Muscle layer of colon (tissue), 2 donors: Measurements from ENCODE around the gene IFI6.
A peak's percentile ranks its signal among the peaks of the same experiment; 100 is the strongest.
"Not testable (repeated sequence)": the region's sequence is repeated elsewhere in the genome, so short reads cannot be mapped to it uniquely, and the experiment has no call there.

Source experiments
- H3K27ac ChIP-seq: one replicate; pipeline ENCODE4 v1.7.0; 2013; ENCODE audit warnings: low read depth, mild to moderate bottlenecking, low read length, moderate library complexity
- H3K27me3 ChIP-seq, 2 donors: one replicate each; pipeline ENCODE4 v1.7.0; 2013; ENCODE audit warnings: low read length in 2 of 2, mild to moderate bottlenecking in 2 of 2; ENCODE audit not compliant: insufficient read depth in 2 of 2, control insufficient read depth in 1 of 2
- H3K36me3 ChIP-seq: one replicate; pipeline ENCODE4 v1.7.0; 2013; ENCODE audit warnings: mild to moderate bottlenecking, low read length; ENCODE audit not compliant: insufficient read depth
- H3K4me1 ChIP-seq: one replicate; pipeline ENCODE4 v1.7.0; 2013; ENCODE audit warnings: mild to moderate bottlenecking, low read length; ENCODE audit not compliant: insufficient read depth
- H3K4me3 ChIP-seq, 2 donors: one replicate each; pipeline ENCODE4 v1.7.0; 2013; ENCODE audit warnings: low read length in 2 of 2, low read depth in 1 of 2, mild to moderate bottlenecking in 1 of 2, moderate library complexity in 1 of 2
- H3K9ac ChIP-seq: one replicate; pipeline ENCODE4 v1.7.0; 2013; ENCODE audit warnings: low read length
- H3K9me3 ChIP-seq: one replicate; pipeline ENCODE4 v1.7.0; 2013; ENCODE audit warnings: mild to moderate bottlenecking, low read length
- donor health status: abdominal sarcoma.
- donor health status: Adenocarcinoma of cecum.

The IFI6 gene

GRCh38 chr1:27633640-27634176 lies 38.3 kb downstream of the IFI6 start:
- H3K9ac ChIP-seq, result no peak overlapping the region
- H3K4me3 ChIP-seq, result peak overlapping the region; percentile 21 to 53
- H3K27ac ChIP-seq, result peak overlapping the region; percentile 7
- no peaks in the 10 kb centered on the region for H3K36me3 ChIP-seq
- no peaks in the 10 kb centered on the region for H3K9me3 ChIP-seq
- H3K4me1 ChIP-seq, result peaks cover 7% of the 10 kb centered on the region
- peaks cover 13 to 16% of the 10 kb centered on the region in 2 donors for H3K27me3 ChIP-seq

- no peak overlapping the region for H3K9ac ChIP-seq
- peaks cover 13 to 16% of the 10 kb centered on the region in 2 donors for H3K27me3 ChIP-seq
- H3K4me3 ChIP-seq, result no peak overlapping the region
- peak overlapping the region; percentile 7 for H3K27ac ChIP-seq
- no peaks in the 10 kb centered on the region for H3K9me3 ChIP-seq
- no peaks in the 10 kb centered on the region for H3K36me3 ChIP-seq
- H3K4me1 ChIP-seq, result peaks cover 7% of the 10 kb centered on the region
Observed at GRCh38 chr1:27633298-27633610, 38.7 kb downstream of the IFI6 start.

DNA sequence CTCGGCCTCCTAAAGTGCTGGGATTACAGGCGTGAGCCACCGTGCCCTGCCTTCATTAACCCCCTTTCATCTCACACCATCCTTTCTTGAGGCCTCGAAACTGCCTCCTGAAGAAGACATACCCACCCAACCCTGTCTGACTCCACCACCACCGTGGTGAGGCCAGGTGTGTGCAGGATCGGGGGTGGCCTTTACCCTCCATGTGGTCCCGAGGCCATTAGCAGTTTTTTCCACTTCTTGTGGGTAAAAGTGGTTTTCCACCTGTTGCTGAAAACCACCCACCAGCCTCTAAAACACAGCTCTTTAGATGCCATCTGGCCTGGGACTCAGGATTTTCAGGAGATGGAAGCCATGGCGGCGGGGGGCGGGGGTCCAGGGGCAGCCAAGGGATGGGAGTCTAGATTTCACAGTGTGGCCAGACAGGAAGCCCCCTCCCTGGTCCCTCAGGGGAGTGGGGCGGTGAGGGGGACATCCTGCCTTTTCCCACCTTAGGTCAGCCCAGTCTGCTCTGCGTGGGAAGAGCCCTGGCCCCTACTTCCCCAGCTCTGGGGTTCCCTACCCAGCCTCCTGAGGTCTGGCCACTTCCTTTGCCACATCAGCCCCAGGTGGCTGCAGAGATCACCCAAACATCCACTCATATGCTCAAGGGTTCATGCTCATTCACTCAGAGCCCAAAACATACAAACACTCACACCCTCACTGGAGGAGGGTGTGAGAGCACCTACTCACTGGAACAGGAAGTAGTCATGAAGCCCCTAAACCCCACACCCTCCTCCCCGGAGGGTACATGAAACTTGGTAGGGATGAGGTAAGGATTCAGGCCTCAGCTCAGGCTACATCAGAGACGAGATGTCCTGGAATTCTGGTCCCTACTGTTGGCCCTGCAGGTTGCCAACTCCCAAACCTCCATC lies 39.4 kb downstream of the IFI6 start:
- H3K36me3 ChIP-seq, result no peaks in the 10 kb centered on the region
- peaks cover 7% of the 10 kb centered on the region for H3K4me1 ChIP-seq
- H3K27ac ChIP-seq, result no peak overlapping the region
- H3K27me3 ChIP-seq, result peaks cover 13 to 16% of the 10 kb centered on the region in 2 donors
- H3K4me3 ChIP-seq, result no peak overlapping the region
- H3K9ac ChIP-seq, result no peak overlapping the region
- H3K9me3 ChIP-seq, result no peaks in the 10 kb centered on the region

DNA sequence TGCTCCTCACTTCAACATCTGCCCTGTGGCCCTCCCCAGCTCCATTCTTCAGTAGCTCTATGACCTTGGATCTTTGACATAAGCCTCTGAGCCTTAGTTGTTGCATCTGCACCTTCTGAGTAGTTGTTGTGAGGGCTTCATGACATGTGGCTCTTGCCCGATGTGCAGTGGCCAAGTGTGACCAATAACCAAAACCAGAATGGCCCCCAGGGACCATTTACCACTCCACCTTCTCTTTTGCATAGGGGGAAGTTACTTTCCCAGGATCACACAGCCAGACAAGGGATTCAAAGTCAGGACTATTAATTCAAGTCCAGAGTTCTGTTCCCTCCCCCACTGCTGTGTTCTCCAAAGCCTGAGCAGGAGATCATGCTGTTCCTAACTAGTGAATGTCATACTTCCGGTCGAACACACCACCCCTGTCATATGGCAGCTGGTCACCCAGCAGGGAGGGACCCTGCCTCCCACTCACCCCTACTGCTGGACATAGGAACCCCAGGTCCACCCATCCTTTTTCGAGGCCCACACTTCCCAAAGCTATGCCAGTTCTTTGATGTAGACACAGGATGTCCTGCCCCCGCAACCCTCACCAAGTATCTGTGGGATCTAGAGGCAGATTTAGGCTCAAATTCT lies 41.0 kb downstream of the IFI6 start:
- Histone ChIP-seq H3K4me1 (peaks cover 7% of the 10 kb centered on the region), H3K4me3 (no peak overlapping the region), H3K9me3 (no peaks in the 10 kb centered on the region), H3K36me3 (no peaks in the 10 kb centered on the region), H3K27ac (no peak overlapping the region), H3K27me3 (peaks cover 13 to 16% of the 10 kb centered on the region in 2 donors), H3K9ac (no peak overlapping the region)

- Histone ChIP-seq H3K9me3 (no peaks in the 10 kb centered on the region), H3K27ac (no peak overlapping the region), H3K27me3 (peaks cover 3 to 8% of the 10 kb centered on the region in 2 donors), H3K9ac (no peak overlapping the region), H3K4me1 (no peaks in the 10 kb centered on the region), H3K36me3 (no peaks in the 10 kb centered on the region), H3K4me3 (no peak overlapping the region)
Observed at GRCh38 chr1:27628712-27629111, 43.3 kb downstream of the IFI6 start.

DNA sequence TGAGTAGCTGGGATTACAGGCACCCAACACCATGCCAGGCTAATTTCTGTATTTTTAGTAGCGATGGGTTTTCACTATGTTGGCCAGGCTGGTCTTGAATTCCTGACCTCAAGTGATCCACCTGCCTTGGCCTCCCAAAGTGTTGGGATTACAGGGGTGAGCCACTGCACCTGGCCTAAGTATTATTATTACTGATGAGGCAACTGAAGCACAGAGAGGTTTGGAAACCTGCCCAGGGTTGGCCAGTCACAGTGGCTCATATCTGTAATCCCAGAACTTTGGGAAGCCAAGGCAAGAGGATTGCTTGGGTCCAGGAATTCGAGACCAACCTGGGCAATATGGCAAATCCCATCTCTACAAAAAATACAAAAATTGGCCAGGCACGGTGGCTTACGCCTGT lies 44.3 kb downstream of the IFI6 start:
- H3K4me1 ChIP-seq, H3K4me3 ChIP-seq, H3K9me3 ChIP-seq, H3K36me3 ChIP-seq, H3K9ac ChIP-seq, H3K27me3 ChIP-seq, H3K27ac ChIP-seq: not testable (repeated sequence)

DNA sequence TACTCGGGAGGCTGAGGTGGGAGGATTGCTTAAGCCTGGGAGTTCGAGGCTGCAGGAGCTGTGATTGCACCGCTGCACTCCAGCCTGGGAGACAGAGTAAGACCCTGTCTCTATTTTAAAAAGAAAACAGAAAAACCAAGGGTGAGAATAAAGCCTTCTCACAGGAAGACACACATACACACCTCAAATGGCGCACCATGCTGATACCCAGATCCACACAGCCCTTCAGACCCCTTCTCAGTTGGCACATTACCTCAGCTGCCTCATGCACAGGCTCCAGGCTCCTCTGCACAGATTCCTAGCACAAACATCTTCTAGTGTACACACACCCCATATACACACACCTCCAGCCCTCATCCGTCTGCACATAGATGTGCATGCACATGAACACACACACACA lies 44.9 kb downstream of the IFI6 start:
- Histone ChIP-seq H3K9me3 (no peaks in the 10 kb centered on the region), H3K27me3 (no peaks in the 10 kb centered on the region), H3K27ac (no peak overlapping the region), H3K36me3 (no peaks in the 10 kb centered on the region), H3K9ac (no peak overlapping the region), H3K4me1 (no peaks in the 10 kb centered on the region), H3K4me3 (no peak overlapping the region)

DNA sequence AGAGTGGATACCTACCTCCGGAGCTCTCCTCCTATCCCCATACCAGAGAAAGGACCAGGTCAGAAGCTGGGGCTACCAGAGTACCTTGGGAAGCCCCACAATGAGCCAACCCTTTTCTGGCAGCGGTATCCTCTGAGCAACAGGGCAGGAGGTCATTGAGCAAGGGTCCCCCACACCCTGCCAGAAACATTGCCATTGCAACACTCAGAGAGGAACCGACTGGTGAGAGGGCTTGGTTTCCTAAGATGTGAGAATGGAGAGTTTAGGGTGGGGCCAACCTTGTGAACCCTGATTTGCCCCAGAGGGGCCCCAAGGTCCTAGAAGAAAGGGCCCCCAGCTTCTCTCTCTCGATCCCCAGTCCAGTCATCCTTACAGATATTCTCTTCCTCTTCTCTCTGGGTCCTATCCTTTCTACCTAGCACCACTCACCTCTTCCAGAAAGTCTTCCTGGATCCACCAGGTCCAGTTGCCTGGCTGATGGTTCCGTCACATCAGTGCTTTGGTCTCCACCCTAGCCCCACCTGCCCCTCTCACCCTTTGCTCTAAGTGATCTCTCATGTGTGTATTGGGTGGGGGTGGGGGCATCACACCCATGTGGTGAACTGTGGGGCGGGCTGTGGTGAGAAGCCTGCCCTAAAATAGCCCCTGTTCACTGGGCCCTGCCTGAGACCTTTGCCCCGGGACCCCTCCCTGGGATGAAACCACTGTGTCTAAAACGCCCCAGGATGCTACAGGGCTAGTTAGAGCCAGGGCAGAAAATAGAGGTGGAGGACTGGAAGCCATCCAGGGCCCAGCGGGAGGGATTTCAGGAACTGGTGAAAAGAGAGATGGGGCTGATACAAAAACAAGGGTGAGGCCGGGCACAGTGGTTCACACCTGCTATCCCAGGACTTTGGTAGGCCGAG lies 45.7 kb downstream of the IFI6 start:
- H3K4me3 ChIP-seq, result no peak overlapping the region
- no peaks in the 10 kb centered on the region for H3K27me3 ChIP-seq
- no peaks in the 10 kb centered on the region for H3K4me1 ChIP-seq
- no peak overlapping the region for H3K9ac ChIP-seq
- H3K36me3 ChIP-seq, result no peaks in the 10 kb centered on the region
- H3K9me3 ChIP-seq, result no peaks in the 10 kb centered on the region
- H3K27ac ChIP-seq, result no peak overlapping the region

DNA sequence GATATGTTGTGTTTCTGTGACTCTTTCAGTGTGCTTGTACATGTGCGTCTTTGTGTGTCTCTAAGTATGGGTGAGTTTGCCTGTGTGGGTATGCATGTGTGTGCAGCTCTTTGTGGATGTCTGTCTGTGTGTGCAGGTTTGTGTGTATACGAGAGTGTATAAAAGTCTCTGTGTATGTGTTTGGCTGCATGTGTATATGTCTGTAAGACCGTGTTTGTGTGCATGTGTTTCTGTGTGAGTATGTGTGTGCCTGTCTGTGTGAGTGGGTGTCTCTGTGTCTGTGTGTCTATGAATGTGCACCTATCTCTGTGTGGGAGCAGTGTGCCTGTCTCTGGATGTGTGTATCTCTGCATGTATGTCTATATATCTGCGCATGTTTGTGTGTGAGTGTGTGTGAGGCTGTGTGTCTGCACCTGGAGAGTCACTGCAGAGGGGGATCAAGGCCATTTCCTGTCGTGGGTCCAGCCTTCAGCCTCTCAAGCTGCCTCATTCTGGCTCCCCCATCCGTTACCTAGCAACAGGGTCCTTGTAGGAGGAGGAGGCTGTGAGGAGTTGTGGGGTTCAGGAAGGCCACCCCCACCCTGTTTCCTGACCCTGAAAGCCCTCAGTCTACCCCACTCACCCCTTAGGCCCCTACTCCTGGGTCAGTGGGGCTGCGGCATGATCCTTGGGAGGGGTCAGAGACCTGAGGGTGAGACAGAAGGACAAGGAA lies 47.4 kb downstream of the IFI6 start:
- Histone ChIP-seq H3K4me3 (no peak overlapping the region), H3K27ac (no peak overlapping the region), H3K9ac (no peak overlapping the region), H3K36me3 (no peaks in the 10 kb centered on the region), H3K9me3 (no peaks in the 10 kb centered on the region), H3K27me3 (no peaks in the 10 kb centered on the region), H3K4me1 (no peaks in the 10 kb centered on the region)

GRCh38 chr1:27623327-27624212 lies 48.4 kb downstream of the IFI6 start:
- Histone ChIP-seq H3K36me3 (no peaks in the 10 kb centered on the region), H3K27me3 (no peaks in the 10 kb centered on the region), H3K27ac (no peak overlapping the region), H3K9ac (no peak overlapping the region), H3K4me3 (no peak overlapping the region), H3K9me3 (no peaks in the 10 kb centered on the region), H3K4me1 (no peaks in the 10 kb centered on the region)
